K562 (cell line): ENCODE results near the gene PHF5A. TPM values are rescaled to one million over a fixed set of nuclear protein-coding genes. Genes with fewer than 3 reads are reported as not detected.

Experiments used
- BDP1 ChIP-seq: IDR thresholded peaks from 3 replicates; pipeline ENCODE4 v1.6.1; 2011; ENCODE audit not compliant: insufficient read length, insufficient read depth
- CBFB ChIP-seq: sonication (generic); formaldehyde crosslinking; IDR thresholded peaks from 2 replicates; pipeline ENCODE4 v1.4.0; 2020; ENCODE audit warnings: mild to moderate bottlenecking, missing genetic modification reagents
- CREBBP ChIP-seq: IDR thresholded peaks from one replicate; pipeline ENCODE4 v1.6.1; 2012; ENCODE audit warnings: low read depth, mild to moderate bottlenecking, control low read depth, inconsistent platforms, low read length
- DDX20 ChIP-seq: fragments of 450-650 bp; IDR thresholded peaks from 2 replicates; pipeline ENCODE4 v1.6.1; 2016; ENCODE audit warnings: missing genetic modification characterization, low read depth, mild to moderate bottlenecking, missing compliant biosample characterization, moderate library complexity
- DMBX1 ChIP-seq: fragments of 250-450 bp; sonication (Bioruptor Pico); IDR thresholded peaks from 2 replicates; pipeline ENCODE4 v1.8.0; 2022; ENCODE audit warnings: inconsistent platforms, mild to moderate bottlenecking, moderate library complexity, borderline replicate concordance
- GATAD2A ChIP-seq: fragments of 450-650 bp; IDR thresholded peaks from 2 replicates; pipeline ENCODE4 v1.6.1; 2017
- HLTF ChIP-seq: fragments of 450-650 bp; IDR thresholded peaks from 2 replicates; pipeline ENCODE4 v1.6.1; 2016
- NFIC ChIP-seq: fragments of 450-650 bp; IDR thresholded peaks from 2 replicates; pipeline ENCODE4 v1.6.1; 2017; ENCODE audit warnings: mild to moderate bottlenecking, inconsistent platforms
- NR4A1 ChIP-seq, 2 experiments: fragments of 250-450 bp in 1 of 2; fragments of 450-650 bp in 1 of 2; sonication (Bioruptor Pico) in 1 of 2; IDR thresholded peaks; 2 replicates each; pipeline versions ENCODE4 v1.4.0 to v1.6.1; 2016 to 2020; ENCODE audit warnings: mild to moderate bottlenecking in 2 of 2, missing compliant biosample characterization in 1 of 2, missing genetic modification characterization in 1 of 2, moderate library complexity in 1 of 2
- PHB2 ChIP-seq: fragments of 450-650 bp; IDR thresholded peaks from 2 replicates; pipeline ENCODE4 v1.6.1; 2017; ENCODE audit warnings: low read depth
- RBM34 ChIP-seq: fragments of 200-400 bp; formaldehyde crosslinking; IDR thresholded peaks from 2 replicates; pipeline ENCODE4 v1.6.1; 2018; ENCODE audit warnings: low read length, borderline replicate concordance; ENCODE audit not compliant: insufficient read depth
- RCOR1 ChIP-seq, 2 experiments: IDR thresholded peaks; 2 replicates each; pipeline ENCODE4 v1.6.1; 2012; ENCODE audit warnings: low read depth in 2 of 2, low read length in 2 of 2, borderline replicate concordance in 1 of 2, improper control_type of control experiment in 1 of 2
- RNF2 ChIP-seq: sonication (generic); IDR thresholded peaks from 2 replicates; pipeline ENCODE4 v1.6.1; 2016
- SIX5 ChIP-seq, 2 experiments: IDR thresholded peaks; 2 replicates each; pipeline ENCODE4 v1.6.1; 2011; ENCODE audit warnings: low read length in 2 of 2, borderline replicate concordance in 1 of 2, low read depth in 1 of 2, mild to moderate bottlenecking in 1 of 2, moderate library complexity in 1 of 2; ENCODE audit not compliant: insufficient read depth in 1 of 2
- SNAPC5 ChIP-seq: fragments of 250-450 bp; sonication (Bioruptor Pico); IDR thresholded peaks from 2 replicates; pipeline ENCODE4 v1.8.0; 2021; ENCODE audit warnings: moderate library complexity, mild to moderate bottlenecking, inconsistent platforms
- SP2 ChIP-seq: IDR thresholded peaks from 2 replicates; pipeline ENCODE4 v1.6.1; 2011; ENCODE audit warnings: mild to moderate bottlenecking, low read depth, low read length, moderate library complexity; ENCODE audit not compliant: poor library complexity, severe bottlenecking; ENCODE audit errors: extremely low read depth
- XRCC5 ChIP-seq: fragments of 200-400 bp; formaldehyde crosslinking; IDR thresholded peaks from 2 replicates; pipeline ENCODE4 v1.6.1; 2017; ENCODE audit warnings: low read depth, mild to moderate bottlenecking, low read length
- YY1 ChIP-seq, 3 experiments: IDR thresholded peaks; 2 replicates each; pipeline ENCODE4 v1.6.1; 2011; ENCODE audit warnings: low read length in 2 of 3, mild to moderate bottlenecking in 2 of 3, moderate library complexity in 2 of 3, borderline replicate concordance in 1 of 3, control low read depth in 1 of 3, low read depth in 1 of 3; ENCODE audit not compliant: insufficient read depth in 3 of 3, insufficient replicate concordance in 2 of 3, control insufficient read depth in 1 of 3, insufficient read length in 1 of 3; ENCODE audit errors: extremely low read depth in 1 of 3
- ZNF146 ChIP-seq: IDR thresholded peaks from one replicate; pipeline ENCODE4 v1.6.1; 2018; ENCODE audit warnings: missing compliant biosample characterization; ENCODE audit not compliant: unreplicated experiment
- ZNF644 ChIP-seq: fragments of 200-800 bp; sonication (Bioruptor generic); IDR thresholded peaks from 2 replicates; pipeline ENCODE4 v1.6.1; 2016; ENCODE audit warnings: low read depth, missing genetic modification characterization, missing compliant biosample characterization
- ZNF77 ChIP-seq: fragments of 250-450 bp; sonication (Bioruptor Pico); IDR thresholded peaks from 2 replicates; pipeline ENCODE4 v1.5.0; 2020
- polyA plus RNA-seq, 8 experiments: library from polyadenylated mRNA; depleted of rRNA in 4 of 8; stranded (reverse) in 5 of 8; unstranded in 3 of 8; fragments of >200 nt; fragmentation: Nextera tagmentation in 2 of 8; fragmentation: Illumina TruSeq in 1 of 8; extraction: Ambion mirVana in 2 of 8; extraction: Trizol in 1 of 8; gene quantifications; 2 replicates each; pipeline versions ENCODE4 v1.2.1 to v1.2.3, GENCODE V29; 2011 to 2014; ENCODE audit warnings: inconsistent platforms in 1 of 8, missing spikeins in 1 of 8
- total RNA-seq, 7 experiments: library from RNA; depleted of rRNA in 6 of 7; stranded (reverse); fragments of >200 nt in 6 of 7; fragmentation: Illumina TruSeq in 2 of 7; extraction: Trizol in 2 of 7; gene quantifications; 2 replicates each; pipeline versions ENCODE4 v1.2.1 to v1.2.3, GENCODE V29; 2011 to 2021; ENCODE audit warnings: low replicate concordance in 1 of 7
- TF ChIP-seq, protein P1 (sequence below): fragments of 450-650 bp; IDR thresholded peaks from 2 replicates; pipeline ENCODE4 v1.6.1; 2016; ENCODE audit warnings: low read depth, mild to moderate bottlenecking, moderate library complexity
- TF ChIP-seq, protein P2 (sequence below): fragments of 150-350 bp; conservative IDR thresholded peaks from 2 replicates; pipeline ENCODE4 v1.6.1; 2014; ENCODE audit warnings: low read length

PHF5A gene
- total and polyA plus RNA-seq, 9 of the 15 experiments (the other 6 are each of a cell fraction or from before 2014, with no cell fraction given): 14.2 to 144 (median 101) TPM

- TF ChIP-seq, protein P1, sequence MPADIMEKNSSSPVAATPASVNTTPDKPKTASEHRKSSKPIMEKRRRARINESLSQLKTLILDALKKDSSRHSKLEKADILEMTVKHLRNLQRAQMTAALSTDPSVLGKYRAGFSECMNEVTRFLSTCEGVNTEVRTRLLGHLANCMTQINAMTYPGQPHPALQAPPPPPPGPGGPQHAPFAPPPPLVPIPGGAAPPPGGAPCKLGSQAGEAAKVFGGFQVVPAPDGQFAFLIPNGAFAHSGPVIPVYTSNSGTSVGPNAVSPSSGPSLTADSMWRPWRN: no peak
- TF ChIP-seq NFIC: no peak
- TF ChIP-seq DMBX1 (CRISPR knock-in tag): no peak
- peak; percentile 49 to 59; a peak in 3 of 4 replicates for TF ChIP-seq SIX5 (IDR thresholded peaks at IDR 0.05; ENCODE audit: borderline replicate concordance in 1 of 2, insufficient read depth in 1 of 2, low read depth in 1 of 2, low read length in 2 of 2)
- no peak for TF ChIP-seq ZNF146
- no peak for TF ChIP-seq SNAPC5 (CRISPR knock-in tag)
- TF ChIP-seq RNF2: no peak; the same call in 1 of the 2 replicates
- TF ChIP-seq SP2: no peak
- no peak for TF ChIP-seq DDX20 (tag)
- no peak for TF ChIP-seq PHB2
- TF ChIP-seq RBM34: no peak
- no peak for TF ChIP-seq ZNF77
- TF ChIP-seq, protein P2, sequence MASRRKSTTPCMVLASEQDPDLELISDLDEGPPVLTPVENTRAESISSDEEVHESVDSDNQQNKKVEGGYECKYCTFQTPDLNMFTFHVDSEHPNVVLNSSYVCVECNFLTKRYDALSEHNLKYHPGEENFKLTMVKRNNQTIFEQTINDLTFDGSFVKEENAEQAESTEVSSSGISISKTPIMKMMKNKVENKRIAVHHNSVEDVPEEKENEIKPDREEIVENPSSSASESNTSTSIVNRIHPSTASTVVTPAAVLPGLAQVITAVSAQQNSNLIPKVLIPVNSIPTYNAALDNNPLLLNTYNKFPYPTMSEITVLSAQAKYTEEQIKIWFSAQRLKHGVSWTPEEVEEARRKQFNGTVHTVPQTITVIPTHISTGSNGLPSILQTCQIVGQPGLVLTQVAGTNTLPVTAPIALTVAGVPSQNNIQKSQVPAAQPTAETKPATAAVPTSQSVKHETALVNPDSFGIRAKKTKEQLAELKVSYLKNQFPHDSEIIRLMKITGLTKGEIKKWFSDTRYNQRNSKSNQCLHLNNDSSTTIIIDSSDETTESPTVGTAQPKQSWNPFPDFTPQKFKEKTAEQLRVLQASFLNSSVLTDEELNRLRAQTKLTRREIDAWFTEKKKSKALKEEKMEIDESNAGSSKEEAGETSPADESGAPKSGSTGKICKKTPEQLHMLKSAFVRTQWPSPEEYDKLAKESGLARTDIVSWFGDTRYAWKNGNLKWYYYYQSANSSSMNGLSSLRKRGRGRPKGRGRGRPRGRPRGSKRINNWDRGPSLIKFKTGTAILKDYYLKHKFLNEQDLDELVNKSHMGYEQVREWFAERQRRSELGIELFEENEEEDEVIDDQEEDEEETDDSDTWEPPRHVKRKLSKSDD: no peak
- TF ChIP-seq HLTF: no peak
- TF ChIP-seq CBFB (CRISPR knock-in tag): no peak
- no peak for TF ChIP-seq CREBBP
- peak; percentile 54 to 91 (median 86) for TF ChIP-seq YY1 (IDR thresholded peaks at IDR 0.05; ENCODE audit: borderline replicate concordance in 1 of 3, control insufficient read depth in 1 of 3, extremely low read depth in 1 of 3, insufficient read depth in 3 of 3, insufficient read length in 1 of 3, insufficient replicate concordance in 2 of 3, low read depth in 1 of 3, low read length in 2 of 3)
- no peak for TF ChIP-seq ZNF644 (tag)
- TF ChIP-seq NR4A1 (CRISPR knock-in tag; IDR thresholded peaks at IDR 0.05): no peak
- no peak for TF ChIP-seq NR4A1 (tag; IDR thresholded peaks at IDR 0.05)
- no peak for TF ChIP-seq RCOR1 (IDR thresholded peaks at IDR 0.05; ENCODE audit: borderline replicate concordance in 1 of 2, low read depth in 2 of 2, low read length in 2 of 2)
- TF ChIP-seq XRCC5: no peak
- no peak for TF ChIP-seq BDP1
- TF ChIP-seq GATAD2A: no peak
Measured at GRCh38 chr22:41448189-41448808, 20.2 kb downstream of the PHF5A start (continued).
